Endothelial cell (in vitro differentiated cells): Measurements from ENCODE around the gene PPP6R2. TPM values are rescaled to one million over a fixed set of nuclear protein-coding genes. Genes with fewer than 3 reads are reported as not detected.

Experiments used
- DNase-seq: peaks from one replicate; pipeline ENCODE4 v3.0.0; 2021; ENCODE audit warnings: low spot score
- H3K27ac Mint-ChIP-seq: one replicate; pipeline ENCODE4 v1.8.0; 2021; ENCODE audit warnings: mixed read lengths, inconsistent platforms; ENCODE audit not compliant: unreplicated experiment
- H3K27me3 Mint-ChIP-seq: one replicate; pipeline ENCODE4 v1.8.0; 2021; ENCODE audit warnings: mild to moderate bottlenecking, moderate library complexity, mixed read lengths, inconsistent platforms; ENCODE audit not compliant: unreplicated experiment
- H3K36me3 Mint-ChIP-seq: one replicate; pipeline ENCODE4 v1.8.0; 2021; ENCODE audit warnings: mild to moderate bottlenecking, low read depth, mixed read lengths, inconsistent platforms; ENCODE audit not compliant: unreplicated experiment
- H3K4me1 Mint-ChIP-seq: one replicate; pipeline ENCODE4 v1.8.0; 2021; ENCODE audit warnings: mild to moderate bottlenecking, mixed read lengths, inconsistent platforms; ENCODE audit not compliant: unreplicated experiment
- H3K4me3 Mint-ChIP-seq: one replicate; pipeline ENCODE4 v1.8.0; 2021; ENCODE audit warnings: mild to moderate bottlenecking, mixed read lengths, inconsistent platforms; ENCODE audit not compliant: unreplicated experiment
- H3K9me3 Mint-ChIP-seq: one replicate; pipeline ENCODE4 v1.8.0; 2021; ENCODE audit warnings: mixed read lengths, inconsistent platforms; ENCODE audit not compliant: unreplicated experiment
- CTCF ChIP-seq: fragments of 200-600 bp; sonication (generic); IDR thresholded peaks from one replicate; pipeline ENCODE4 v1.5.0; 2021; ENCODE audit warnings: antibody characterized with exemption; ENCODE audit not compliant: unreplicated experiment
- total RNA-seq: library from RNA; stranded (reverse); fragmentation: NEBNext Ultra II Directional; extraction: Animal tissue kit (Norgen Biotek cat#: 25700); gene quantifications from one replicate; pipeline ENCODE4 v1.2.1, GENCODE V29; 2021; ENCODE audit not compliant: unreplicated experiment

The PPP6R2 gene
- total RNA-seq, 1 donor from 2014 or later: 50.9 TPM

GRCh38 chr22:50348058-50348457 is 4.9 kb downstream of the PPP6R2 start:
- H3K27me3 Mint-ChIP-seq: no peaks in the 10 kb centered on the region

DNA sequence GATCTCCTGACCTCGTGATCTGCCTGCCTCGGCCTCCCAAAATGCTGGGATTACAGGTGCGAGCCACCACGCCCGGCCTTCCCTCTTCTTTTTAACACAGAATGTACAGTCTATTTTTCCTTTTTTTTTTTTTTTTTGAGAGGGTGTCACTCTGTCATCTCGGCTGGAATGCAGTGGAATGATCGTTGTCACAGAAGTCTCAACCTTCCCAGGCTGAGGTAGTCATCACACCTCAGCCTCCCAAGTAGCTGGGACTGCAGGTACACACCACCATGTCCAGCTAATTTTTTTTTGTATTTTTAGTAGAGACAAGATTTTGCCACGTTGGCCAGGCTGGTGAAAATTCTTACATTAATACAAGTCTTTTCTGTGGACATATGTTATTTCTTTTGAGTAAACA is 13.1 kb downstream of the PPP6R2 start:
- H3K27me3 Mint-ChIP-seq: peaks cover 3% of the 10 kb centered on the region
- H3K4me1 Mint-ChIP-seq: no peaks in the 10 kb centered on the region
- no peaks in the 10 kb centered on the region for H3K9me3 Mint-ChIP-seq
- TF ChIP-seq CTCF: no peak
- H3K27ac Mint-ChIP-seq: no peak overlapping the region
- H3K4me3 Mint-ChIP-seq: no peak overlapping the region
- no peak for DNase-seq
- H3K36me3 Mint-ChIP-seq: peaks cover 12% of the 10 kb centered on the region

More at GRCh38 chr22:50348058-50348457, 4.9 kb downstream of the PPP6R2 start:
- Mint-ChIP-seq H3K4me3 (no peak overlapping the region), H3K27ac (no peak overlapping the region), H3K4me1 (no peaks in the 10 kb centered on the region), H3K36me3 (peaks cover 1% of the 10 kb centered on the region), H3K9me3 (no peaks in the 10 kb centered on the region)
- DNase-seq: no peak
- no peak for TF ChIP-seq CTCF

GRCh38 chr22:50357222-50357621 is 14.1 kb downstream of the PPP6R2 start:
- no peak for DNase-seq
- Mint-ChIP-seq H3K9me3 (no peaks in the 10 kb centered on the region), H3K4me1 (peaks cover 6% of the 10 kb centered on the region), H3K4me3 (no peak overlapping the region), H3K27me3 (peaks cover 3% of the 10 kb centered on the region), H3K27ac (no peak overlapping the region), H3K36me3 (peaks cover 12% of the 10 kb centered on the region)
- no peak for TF ChIP-seq CTCF

GRCh38 chr22:50357756-50358155 is 14.6 kb downstream of the PPP6R2 start:
- Mint-ChIP-seq H3K4me3 (no peak overlapping the region), H3K4me1 (peaks cover 6% of the 10 kb centered on the region), H3K36me3 (peaks cover 12% of the 10 kb centered on the region), H3K27me3 (peaks cover 3% of the 10 kb centered on the region), H3K9me3 (no peaks in the 10 kb centered on the region), H3K27ac (no peak overlapping the region)
- TF ChIP-seq CTCF: no peak
- no peak for DNase-seq

GRCh38 chr22:50360578-50360977 is 17.5 kb downstream of the PPP6R2 start:
- Mint-ChIP-seq H3K27ac (no peak overlapping the region), H3K4me1 (peaks cover 6% of the 10 kb centered on the region), H3K27me3 (peaks cover 3% of the 10 kb centered on the region), H3K4me3 (no peak overlapping the region), H3K9me3 (no peaks in the 10 kb centered on the region), H3K36me3 (peaks cover 8% of the 10 kb centered on the region)
- no peak for DNase-seq
- no peak for TF ChIP-seq CTCF
